Gastroesophageal sphincter (tissue), 4 donors: ENCODE results near the gene RAD51C. TPM values are rescaled to one million over a fixed set of nuclear protein-coding genes. Genes with fewer than 3 reads are reported as not detected.
"Not testable (repeated sequence)": the region's sequence is repeated elsewhere in the genome, so short reads cannot be mapped to it uniquely, and the experiment has no call there.

Experiments used
- ATAC-seq: fragments of 150-250 bp; one replicate; pipeline ENCODE4 v1.9.1; 2016; ENCODE audit warnings: mild to moderate bottlenecking, moderate library complexity
- H3K27ac ChIP-seq, 4 donors: fragments of 200-600 bp; sonication (generic) in 3 of 4; 1 replicate in 3 of 4; 2 replicates in 1 of 4; pipeline ENCODE4 v1.5.1; 2016 to 2019
- H3K27me3 ChIP-seq: fragments of 200-600 bp; sonication (generic); one replicate; pipeline ENCODE4 v1.5.1; 2019
- H3K36me3 ChIP-seq, 2 donors: fragments of 200-600 bp; sonication (generic); one replicate each; pipeline ENCODE4 v1.5.1; 2019; ENCODE audit warnings: control low read depth in 1 of 2
- H3K4me1 ChIP-seq, 3 donors: fragments of 200-600 bp; sonication (generic); 1 replicate in 2 of 3; 2 replicates in 1 of 3; pipeline ENCODE4 v1.5.1; 2016 to 2019; ENCODE audit warnings: control low read depth in 2 of 3
- H3K4me3 ChIP-seq, 2 donors: fragments of 200-600 bp; sonication (generic); one replicate each; pipeline ENCODE4 v1.5.1; 2019; ENCODE audit warnings: mild to moderate bottlenecking in 1 of 2, moderate library complexity in 1 of 2
- H3K9me3 ChIP-seq, 3 donors: fragments of 200-600 bp; sonication (generic); one replicate each; pipeline ENCODE4 v1.5.1; 2017 to 2019; ENCODE audit warnings: control low read depth in 2 of 3
- EP300 ChIP-seq: sonication (generic); formaldehyde crosslinking; IDR thresholded peaks from one replicate; pipeline ENCODE4 v1.6.1; 2017; ENCODE audit warnings: antibody characterized with exemption, mild to moderate bottlenecking
- POLR2A ChIP-seq, 2 donors: fragments of 450-650 bp; IDR thresholded peaks; one replicate each; pipeline ENCODE4 v1.6.1; 2017; ENCODE audit warnings: antibody characterized with exemption in 2 of 2, mild to moderate bottlenecking in 2 of 2, moderate library complexity in 1 of 2
- POLR2AphosphoS5 ChIP-seq: sonication (generic); formaldehyde crosslinking; IDR thresholded peaks from one replicate; pipeline ENCODE4 v1.6.1; 2017; ENCODE audit warnings: antibody characterized with exemption
- WGBS, 2 donors: methylation state at CpG; one replicate each; pipeline ENCODE4 v1.1.5; 2018; ENCODE audit warnings: low coverage in 1 of 2; 5-methylcytosine and 5-hydroxymethylcytosine counted together
- total RNA-seq, 4 donors: library from RNA; depleted of rRNA; stranded (reverse); fragments of >200 nt; gene quantifications; one replicate each; pipeline ENCODE4 v1.1.0, GENCODE V29; 2016
- TF ChIP-seq, protein P1 (sequence below), 4 experiments: fragments of 200-600 bp in 2 of 4; fragments of 450-650 bp in 2 of 4; sonication (generic) in 1 of 4; IDR thresholded peaks; one replicate each; pipeline ENCODE4 v1.5.1; 2017 to 2019; ENCODE audit warnings: antibody characterized with exemption in 4 of 4, mild to moderate bottlenecking in 2 of 4, moderate library complexity in 2 of 4

RAD51C gene
- total RNA-seq, 4 donors from 2014 or later: 15.2 to 31.1 (median 21.1) TPM

DNA sequence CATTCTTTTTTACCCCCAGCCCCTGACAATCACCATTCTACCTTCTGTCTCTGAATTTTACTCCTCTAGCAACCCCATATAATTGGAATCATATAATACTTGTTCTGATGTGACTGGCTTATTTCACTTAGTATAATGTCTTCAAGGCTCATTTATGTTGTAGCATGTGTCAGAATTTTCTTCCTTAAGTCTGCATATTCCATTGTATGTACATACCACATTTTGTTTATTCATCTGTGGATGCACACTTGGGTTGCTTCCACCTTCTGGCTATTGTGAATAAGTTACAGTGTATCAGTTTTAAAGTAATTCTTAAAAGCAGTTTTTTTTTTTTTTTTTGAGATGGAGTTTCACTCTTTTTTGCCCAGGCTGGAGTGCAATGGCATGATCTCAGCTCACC, 38.5 kb downstream of the RAD51C start:
- TF ChIP-seq, protein P1, sequence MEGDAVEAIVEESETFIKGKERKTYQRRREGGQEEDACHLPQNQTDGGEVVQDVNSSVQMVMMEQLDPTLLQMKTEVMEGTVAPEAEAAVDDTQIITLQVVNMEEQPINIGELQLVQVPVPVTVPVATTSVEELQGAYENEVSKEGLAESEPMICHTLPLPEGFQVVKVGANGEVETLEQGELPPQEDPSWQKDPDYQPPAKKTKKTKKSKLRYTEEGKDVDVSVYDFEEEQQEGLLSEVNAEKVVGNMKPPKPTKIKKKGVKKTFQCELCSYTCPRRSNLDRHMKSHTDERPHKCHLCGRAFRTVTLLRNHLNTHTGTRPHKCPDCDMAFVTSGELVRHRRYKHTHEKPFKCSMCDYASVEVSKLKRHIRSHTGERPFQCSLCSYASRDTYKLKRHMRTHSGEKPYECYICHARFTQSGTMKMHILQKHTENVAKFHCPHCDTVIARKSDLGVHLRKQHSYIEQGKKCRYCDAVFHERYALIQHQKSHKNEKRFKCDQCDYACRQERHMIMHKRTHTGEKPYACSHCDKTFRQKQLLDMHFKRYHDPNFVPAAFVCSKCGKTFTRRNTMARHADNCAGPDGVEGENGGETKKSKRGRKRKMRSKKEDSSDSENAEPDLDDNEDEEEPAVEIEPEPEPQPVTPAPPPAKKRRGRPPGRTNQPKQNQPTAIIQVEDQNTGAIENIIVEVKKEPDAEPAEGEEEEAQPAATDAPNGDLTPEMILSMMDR (IDR thresholded peaks at IDR 0.05): no peak
- TF ChIP-seq POLR2AphosphoS5 (no peak), EP300 (no peak), POLR2A (IDR thresholded peaks at IDR 0.05) (no peak)
- Histone ChIP-seq H3K27ac (no peak overlapping the region), H3K4me1 (no peaks in the 10 kb centered on the region), H3K9me3 (no peaks in the 10 kb centered on the region), H3K4me3 (no peak overlapping the region), H3K27me3 (no peaks in the 10 kb centered on the region), H3K36me3 (peaks cover 0 to 69% of the 10 kb centered on the region in 2 donors)
- no peak for ATAC-seq

DNA sequence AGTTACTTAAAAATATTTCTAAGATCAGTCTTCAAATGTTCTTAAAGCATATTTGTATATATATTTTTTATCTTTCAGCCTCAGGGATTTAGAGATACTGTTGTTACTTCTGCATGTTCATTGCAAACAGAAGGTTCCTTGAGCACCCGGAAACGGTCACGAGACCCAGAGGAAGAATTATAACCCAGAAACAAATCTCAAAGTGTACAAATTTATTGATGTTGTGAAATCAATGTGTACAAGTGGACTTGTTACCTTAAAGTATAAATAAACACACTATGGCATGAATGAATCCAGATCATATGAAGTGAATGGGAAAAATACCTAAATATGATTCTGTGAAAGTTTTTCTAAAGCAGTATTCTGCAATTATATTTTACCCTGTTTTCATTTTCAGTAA, 41.6 kb downstream of the RAD51C start:
- ATAC-seq: no peak
- Histone ChIP-seq H3K4me3 (no peak overlapping the region), H3K36me3 (peaks cover 0 to 56% of the 10 kb centered on the region in 2 donors), H3K27ac (no peak overlapping the region), H3K27me3 (no peaks in the 10 kb centered on the region), H3K9me3 (no peaks in the 10 kb centered on the region), H3K4me1 (no peaks in the 10 kb centered on the region)
- 73% methylated on average over 3 of the region's 3 CpGs; no CpG with 5 or more reads in 1 of the 2 donors for WGBS, 2 donors
- TF ChIP-seq POLR2A (IDR thresholded peaks at IDR 0.05): no peak
- TF ChIP-seq, protein P1 (IDR thresholded peaks at IDR 0.05): no peak
- no peak for TF ChIP-seq EP300
- no peak for TF ChIP-seq POLR2AphosphoS5

DNA sequence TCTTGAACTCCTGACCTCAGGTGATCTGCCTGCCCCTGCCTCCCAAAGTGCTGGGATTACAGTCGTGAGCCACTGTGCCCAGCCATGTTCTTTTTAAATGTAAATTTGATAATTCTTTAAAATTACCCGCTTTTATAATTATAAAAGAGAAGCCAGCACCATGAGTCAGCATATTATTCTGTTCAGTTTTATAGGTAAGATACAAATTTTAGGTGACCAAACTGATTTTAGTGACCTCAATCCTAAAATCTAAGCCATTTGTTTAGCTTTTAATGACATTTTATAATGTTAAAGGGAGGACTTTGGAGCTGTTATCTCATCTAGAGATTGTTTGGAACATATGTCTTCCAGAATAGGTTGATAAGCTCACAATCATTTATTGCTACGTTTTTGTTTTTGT, 42.4 kb downstream of the RAD51C start:
- H3K9me3 ChIP-seq: no peaks in the 10 kb centered on the region
- TF ChIP-seq EP300 (no peak), POLR2AphosphoS5 (no peak)
- H3K27me3 ChIP-seq: no peaks in the 10 kb centered on the region
- no peak for ATAC-seq
- no peak overlapping the region for H3K4me3 ChIP-seq
- WGBS, 2 donors: 76 to 88% methylated on average over 2 to 3 of the region's 3 CpGs
- H3K36me3 ChIP-seq: peaks cover 0 to 50% of the 10 kb centered on the region in 2 donors
- H3K27ac ChIP-seq: no peak overlapping the region
- H3K4me1 ChIP-seq: no peaks in the 10 kb centered on the region

DNA sequence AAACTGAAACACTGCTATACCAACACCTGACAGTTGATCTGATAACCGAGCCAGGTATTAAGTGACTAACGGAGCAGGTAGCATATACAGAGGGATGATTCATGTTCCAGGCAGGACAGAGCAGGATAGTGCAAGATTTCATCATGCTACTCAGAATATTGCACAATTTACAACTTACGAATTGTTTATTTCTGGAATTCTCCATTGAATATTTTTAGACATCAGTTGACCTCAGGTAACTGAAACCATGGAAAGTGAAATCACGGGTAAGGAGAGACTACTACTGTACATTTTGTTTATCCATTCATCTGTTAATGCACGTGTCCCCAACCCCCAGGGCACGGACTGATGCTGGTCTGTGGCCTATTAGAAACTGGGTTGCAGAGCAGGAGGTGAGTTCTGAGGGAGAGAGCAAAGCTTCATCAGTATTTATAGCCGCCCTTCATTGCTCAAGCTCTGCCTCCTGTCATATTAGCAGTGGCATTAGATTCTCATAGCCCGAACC, 48.8 kb downstream of the RAD51C start:
- WGBS, 2 donors: 85 to 87% methylated on average over 8 of the region's 8 CpGs
- Histone ChIP-seq H3K27me3 (no peaks in the 10 kb centered on the region), H3K36me3 (no peaks in the 10 kb centered on the region), H3K4me1 (no peaks in the 10 kb centered on the region), H3K4me3 (no peak overlapping the region), H3K27ac (no peak overlapping the region), H3K9me3 (no peaks in the 10 kb centered on the region)
- TF ChIP-seq POLR2A (IDR thresholded peaks at IDR 0.05) (no peak), POLR2AphosphoS5 (no peak), EP300 (no peak)
- TF ChIP-seq, protein P1 (IDR thresholded peaks at IDR 0.05): no peak
- no peak for ATAC-seq

DNA sequence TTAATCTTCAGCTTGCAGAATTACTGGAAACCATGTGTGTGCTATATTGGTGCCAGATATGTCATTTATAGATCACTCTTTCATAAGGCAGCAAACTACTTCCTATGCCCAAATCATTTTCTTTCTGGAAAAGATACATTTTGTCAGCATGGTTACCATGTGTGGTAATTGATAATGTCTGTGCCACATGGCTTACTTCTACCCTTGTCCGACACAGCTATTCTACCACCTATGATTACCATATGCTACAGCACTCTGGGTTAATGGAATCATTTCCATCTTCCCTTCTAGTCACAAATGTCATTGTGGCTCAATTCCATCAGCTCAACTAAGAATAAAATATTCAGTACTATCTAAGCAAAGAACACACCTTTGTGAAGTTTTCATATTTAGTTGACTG, 55.3 kb downstream of the RAD51C start:
- Histone ChIP-seq H3K36me3 (no peaks in the 10 kb centered on the region), H3K4me3 (no peak overlapping the region), H3K27me3 (peaks cover 8% of the 10 kb centered on the region), H3K27ac (no peak overlapping the region), H3K4me1 (no peaks in the 10 kb centered on the region), H3K9me3 (no peaks in the 10 kb centered on the region)
- no peak for TF ChIP-seq EP300
- TF ChIP-seq, protein P1 (IDR thresholded peaks at IDR 0.05): no peak
- TF ChIP-seq POLR2A (IDR thresholded peaks at IDR 0.05): no peak
- no peak for TF ChIP-seq POLR2AphosphoS5
- ATAC-seq: no peak
- WGBS, 2 donors: 83 to 100% methylated on average over 1 of the region's 1 CpG

DNA sequence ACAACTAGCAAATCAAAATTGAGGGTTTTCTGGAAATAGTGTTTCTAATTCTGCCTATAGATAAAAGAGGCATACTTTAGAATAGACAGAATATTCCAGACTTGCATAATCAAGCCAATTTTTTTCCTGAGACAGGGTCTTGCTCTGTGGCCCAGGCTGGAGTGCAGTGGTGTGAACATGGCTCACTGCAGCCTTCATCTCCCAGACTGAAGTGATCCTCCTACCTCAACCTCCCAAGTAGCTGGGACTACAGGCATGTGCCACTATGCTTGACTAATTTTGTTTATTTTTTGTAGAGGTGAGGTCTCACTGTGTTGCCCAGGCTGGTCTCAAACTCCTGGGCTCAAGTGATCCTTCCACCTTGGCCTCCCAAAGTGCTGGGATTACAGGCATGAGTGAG, 57.2 kb downstream of the RAD51C start:
- H3K27me3 ChIP-seq: peaks cover 12% of the 10 kb centered on the region
- ATAC-seq, H3K36me3 ChIP-seq, H3K27ac ChIP-seq, H3K9me3 ChIP-seq, H3K4me3 ChIP-seq, H3K4me1 ChIP-seq: not testable (repeated sequence)
